T-cell (primary cell): Measurements from ENCODE around the gene FAM43A. TPM values are rescaled to one million over a fixed set of nuclear protein-coding genes. Genes with fewer than 3 reads are reported as not detected.

Experiments used
- ATAC-seq, 4 experiments: fragments of 200-7000 bp in 3 of 4; fragments of 150-1000 bp in 1 of 4; cut with Tn5 transposase; replicated peaks in 1 of 4; 1 replicate in 3 of 4; 2 replicates in 1 of 4; pipeline ENCODE4 v1.10.0; 2021; ENCODE audit warnings: moderate library complexity in 3 of 4, mild to moderate bottlenecking in 2 of 4, moderate number of reproducible peaks in 1 of 4
- CTCF ChIA-PET, 2 donors: fragments of 300-600 bp; sonication (Branson Sonifier 250); formaldehyde crosslinking; loops; one replicate each; lab custom pipeline; 2022; ENCODE audit warnings: antibody characterized with exemption in 2 of 2; lab: Charles Lee
- POLR2A ChIA-PET, 2 donors: fragments of 300-600 bp; sonication (Branson Sonifier 250); formaldehyde crosslinking; loops; one replicate each; lab custom pipeline; 2022; ENCODE audit warnings: antibody characterized with exemption in 2 of 2; lab: Charles Lee
- DNase-seq, 35 experiments: peaks; one replicate each; pipeline versions ENCODE4 v3.0.0 to v3.0.0-alpha.2; 2013 to 2023
- H3K27ac ChIP-seq: one replicate; pipeline ENCODE4 v1.5.1; 2013; ENCODE audit warnings: low read length
- H3K27me3 ChIP-seq, 2 experiments: replicated peaks in 1 of 2; 1 replicate in 1 of 2; 2 replicates in 1 of 2; pipeline versions ENCODE4 v1.6.1 to v1.7.0; 2013; ENCODE audit warnings: low read length in 1 of 2, mixed read lengths in 1 of 2; ENCODE audit not compliant: control insufficient read depth in 2 of 2, insufficient read depth in 2 of 2; ENCODE audit errors: extremely low read depth in 1 of 2
- H3K36me3 ChIP-seq, 2 donors: 1 replicate in 1 of 2; 2 replicates in 1 of 2; pipeline versions ENCODE4 v1.6.1 to v1.7.0; 2013; ENCODE audit warnings: low read length in 1 of 2; ENCODE audit not compliant: control insufficient read depth in 2 of 2, insufficient read depth in 1 of 2; ENCODE audit errors: extremely low read depth in 1 of 2
- H3K4me1 ChIP-seq, 2 experiments: 1 replicate in 1 of 2; 2 replicates in 1 of 2; pipeline versions ENCODE4 v1.6.1 to v1.7.0; 2013; ENCODE audit warnings: low read length in 2 of 2, mixed read lengths in 1 of 2; ENCODE audit not compliant: insufficient read depth in 2 of 2, control insufficient read depth in 1 of 2; ENCODE audit errors: extremely low read depth in 1 of 2
- H3K4me3 ChIP-seq, 2 donors: 1 replicate in 1 of 2; 2 replicates in 1 of 2; pipeline versions ENCODE4 v1.5.1 to v1.7.0; 2013; ENCODE audit warnings: mild to moderate bottlenecking in 2 of 2, low read length in 1 of 2, moderate library complexity in 1 of 2; ENCODE audit not compliant: control insufficient read depth in 1 of 2; ENCODE audit errors: extremely low read depth in 1 of 2
- H3K9me3 ChIP-seq: 2 replicates; pipeline ENCODE4 v1.7.0; 2013
- H3K27ac Mint-ChIP-seq, 2 donors: one replicate each; pipeline ENCODE4 v1.8.0; 2020 to 2021; ENCODE audit warnings: mild to moderate bottlenecking in 2 of 2, mixed read lengths in 2 of 2
- H3K27me3 Mint-ChIP-seq, 2 donors: one replicate each; pipeline ENCODE4 v1.8.0; 2021 to 2022; ENCODE audit warnings: mixed read lengths in 2 of 2
- H3K36me3 Mint-ChIP-seq: one replicate; pipeline ENCODE4 v1.8.0; 2021; ENCODE audit warnings: mixed read lengths
- H3K4me1 Mint-ChIP-seq, 3 donors: one replicate each; pipeline ENCODE4 v1.8.0; 2020 to 2022; ENCODE audit warnings: mixed read lengths in 3 of 3, mild to moderate bottlenecking in 1 of 3
- H3K4me3 Mint-ChIP-seq, 3 donors: one replicate each; pipeline ENCODE4 v1.8.0; 2020 to 2022; ENCODE audit warnings: mild to moderate bottlenecking in 3 of 3, mixed read lengths in 3 of 3, moderate library complexity in 3 of 3
- H3K9me3 Mint-ChIP-seq, 3 donors: one replicate each; pipeline ENCODE4 v1.8.0; 2020 to 2022; ENCODE audit warnings: mixed read lengths in 3 of 3
- WGBS: methylation state at CpG from one replicate; pipeline ENCODE4 v1.1.5; 2013; ENCODE audit warnings: missing lambda C conversion rate; ENCODE audit not compliant: insufficient coverage; 5-methylcytosine and 5-hydroxymethylcytosine counted together
- total RNA-seq, 35 experiments: library from RNA in 6 of 35; stranded (reverse) in 6 of 35; fragments of 120-200 nt in 1 of 35; gene quantifications; one replicate each; pipeline versions ENCODE4 v1.2.1 to v1.2.4 and lab custom pipeline; 2013 to 2026

Gene FAM43A
- 10 to 100 TPM in 2 of 5 donors, 1 to 10 TPM in 3; 2.2 to 14.2 (median 8.1) TPM for total RNA-seq
- 5.3 TPM for total RNA-seq (2013)
- 5.3 to 87.0 (median 13.6) reads per million in 29 experiments for total RNA-seq (lab: John Stamatoyannopoulos, UW)

GRCh38 chr3:194685718-194686413 lies at the start of gene FAM43A:
FAM43A (plus strand) TSS chr3:194685883; CDS start chr3:194686827, 944 bp downstream.
- no peaks in the 10 kb centered on the region for H3K36me3 ChIP-seq
- Mint-ChIP-seq H3K27ac (peak within 1 kb of the TSS; percentile 83), H3K27me3 (peaks cover 13 to 17% of the 10 kb centered on the region in 2 donors), H3K4me3 (peak within 1 kb of the TSS; percentile 85 to 95 (median 89)), H3K9me3 (no peaks in the 10 kb centered on the region), H3K4me1 (peaks cover 50 to 61% (median 51%) of the 10 kb centered on the region in 3 donors), H3K36me3 (no peaks in the 10 kb centered on the region)
- ATAC-seq (peak; percentile 46 to 60 (median 58)), DNase-seq (peak; percentile 32 to 82 (median 62))
- H3K9me3 ChIP-seq, result no peaks in the 10 kb centered on the region
- peaks cover 0 to 25% of the 10 kb centered on the region in 2 experiments for H3K27me3 ChIP-seq
- POLR2A ChIA-PET, result interaction anchor here in 1 of 2 donors (0.6 kb wide), 1 partner anchor 14 kb away, joined by 3 read pairs; the partner anchor contains the start of gene LSG1
- peak within 1 kb of the TSS; percentile 69 to 70 for H3K4me3 ChIP-seq
- WGBS, result under 1% methylated on average over 62 of the region's 70 CpGs
- peak within 1 kb of the TSS; percentile 35 for H3K27ac ChIP-seq
- peaks cover 19 to 52% of the 10 kb centered on the region in 2 experiments for H3K4me1 ChIP-seq
- CTCF ChIA-PET, result interaction anchor here in 1 of 2 donors (1.0 to 3.6 kb wide), 2 partner anchors 10 to 14 kb away, joined by 3 to 41 read pairs; partner anchors contain the start of gene LSG1

- Histone ChIP-seq H3K27me3 (no peaks in the 10 kb centered on the region), H3K36me3 (peaks cover 0 to 22% of the 10 kb centered on the region in 2 donors), H3K27ac (no peak overlapping the region), H3K4me1 (peaks cover 4 to 13% of the 10 kb centered on the region in 2 experiments), H3K9me3 (no peaks in the 10 kb centered on the region), H3K4me3 (no peak overlapping the region)
- Mint-ChIP-seq H3K27ac (peak overlapping the region; percentile 52 to 59), H3K36me3 (peaks cover 20% of the 10 kb centered on the region), H3K27me3 (no peaks in the 10 kb centered on the region), H3K9me3 (no peaks in the 10 kb centered on the region), H3K4me1 (peaks cover 0 to 21% (median 17%) of the 10 kb centered on the region in 3 donors), H3K4me3 (no peak overlapping the region)
- DNase-seq (no peak), ATAC-seq (no peak)
- CTCF ChIA-PET, result interaction anchor here in 1 of 2 donors (1.5 kb wide), 1 partner anchor 34 kb away, joined by 6 read pairs; no protein-coding TSS in a partner anchor
- POLR2A ChIA-PET, result no interaction called here
- 100% methylated on average over 1 of the region's 3 CpGs for WGBS
These were observed 48.6 kb upstream of the FAM43A start for GRCh38 chr3:194637066-194637465.

- Mint-ChIP-seq H3K27me3 (no peaks in the 10 kb centered on the region), H3K9me3 (no peaks in the 10 kb centered on the region), H3K4me3 (no peak overlapping the region), H3K27ac (peak overlapping the region in 1 of 2 donors; percentile 52), H3K36me3 (peaks cover 24% of the 10 kb centered on the region), H3K4me1 (peaks cover 0 to 15% (median 10%) of the 10 kb centered on the region in 3 donors)
- CTCF ChIA-PET, result interaction anchor here (0.6 to 0.7 kb wide), 2 partner anchors 33 to 90 kb away, joined by 3 read pairs; no protein-coding TSS in a partner anchor
- H3K27ac ChIP-seq, result no peak overlapping the region
- H3K4me1 ChIP-seq, result peaks cover 4 to 6% of the 10 kb centered on the region in 2 experiments
- no peaks in the 10 kb centered on the region for H3K9me3 ChIP-seq
- DNase-seq, result no peak
- peaks cover 0 to 26% of the 10 kb centered on the region in 2 donors for H3K36me3 ChIP-seq
- POLR2A ChIA-PET, result no interaction called here
- ATAC-seq, result no peak
- H3K27me3 ChIP-seq, result no peaks in the 10 kb centered on the region
- 93% methylated on average over 18 of the region's 22 CpGs for WGBS
- H3K4me3 ChIP-seq, result no peak overlapping the region
These were observed 47.9 kb upstream of the FAM43A start for GRCh38 chr3:194637541-194638400.

- no peaks in the 10 kb centered on the region for H3K9me3 Mint-ChIP-seq
- peaks cover 2 to 37% of the 10 kb centered on the region in 2 donors for H3K36me3 ChIP-seq
- no peak overlapping the region for H3K27ac Mint-ChIP-seq
- DNase-seq (no peak), ATAC-seq (no peak)
- H3K4me1 Mint-ChIP-seq, result peaks cover 0 to 11% (median 9%) of the 10 kb centered on the region in 3 donors
- H3K4me3 ChIP-seq, result no peak overlapping the region
- H3K27ac ChIP-seq, result no peak overlapping the region
- H3K4me1 ChIP-seq, result peaks cover 0 to 4% of the 10 kb centered on the region in 2 experiments
- WGBS, result 97% methylated on average over 6 of the region's 10 CpGs
- CTCF ChIA-PET, result interaction anchor here (0.6 kb wide), 3 partner anchors 32 to 1195 kb away, joined by 3 to 4 read pairs (median 3); no protein-coding TSS in a partner anchor
- POLR2A ChIA-PET, result interaction anchor here in 1 of 2 donors (0.6 kb wide), 1 partner anchor 50 kb away, joined by 3 read pairs; no protein-coding TSS in a partner anchor
- H3K36me3 Mint-ChIP-seq, result peaks cover 36% of the 10 kb centered on the region
- no peaks in the 10 kb centered on the region for H3K27me3 Mint-ChIP-seq
- H3K27me3 ChIP-seq, result no peaks in the 10 kb centered on the region
- no peak overlapping the region for H3K4me3 Mint-ChIP-seq
- no peaks in the 10 kb centered on the region for H3K9me3 ChIP-seq
These were observed 46.6 kb upstream of the FAM43A start for GRCh38 chr3:194638991-194639605.

- peaks cover 0 to 4% of the 10 kb centered on the region in 2 experiments for H3K4me1 ChIP-seq
- H3K27me3 Mint-ChIP-seq, result no peaks in the 10 kb centered on the region
- no peaks in the 10 kb centered on the region for H3K27me3 ChIP-seq
- peaks cover 48% of the 10 kb centered on the region for H3K36me3 Mint-ChIP-seq
- no peaks in the 10 kb centered on the region for H3K9me3 Mint-ChIP-seq
- peaks cover 0 to 11% (median 9%) of the 10 kb centered on the region in 3 donors for H3K4me1 Mint-ChIP-seq
- H3K9me3 ChIP-seq, result no peaks in the 10 kb centered on the region
- no peak overlapping the region for H3K4me3 Mint-ChIP-seq
- ATAC-seq (peak; percentile 45 to 85 (median 72)), DNase-seq (peak; percentile 7 to 63 (median 36))
- H3K36me3 ChIP-seq, result peaks cover 5 to 50% of the 10 kb centered on the region in 2 donors
- 100% methylated on average over 1 of the region's 7 CpGs for WGBS
- H3K4me3 ChIP-seq, result no peak overlapping the region
- ChIA-PET POLR2A (interaction anchor here in 1 of 2 donors (0.7 kb wide), 1 partner anchor 30 kb away, joined by 5 read pairs; no protein-coding TSS in a partner anchor), CTCF (no interaction called here)
- peak overlapping the region in 1 of 2 donors; percentile 49 for H3K27ac Mint-ChIP-seq
- no peak overlapping the region for H3K27ac ChIP-seq
These were observed 44.9 kb upstream of the FAM43A start for GRCh38 chr3:194640829-194641228.
